ENCODE data around the gene CUX1.
"Not testable (repeated sequence)": the region's sequence is repeated elsewhere in the genome, so short reads cannot be mapped to it uniquely, and the experiment has no call there.

CUX1 gene

DNA sequence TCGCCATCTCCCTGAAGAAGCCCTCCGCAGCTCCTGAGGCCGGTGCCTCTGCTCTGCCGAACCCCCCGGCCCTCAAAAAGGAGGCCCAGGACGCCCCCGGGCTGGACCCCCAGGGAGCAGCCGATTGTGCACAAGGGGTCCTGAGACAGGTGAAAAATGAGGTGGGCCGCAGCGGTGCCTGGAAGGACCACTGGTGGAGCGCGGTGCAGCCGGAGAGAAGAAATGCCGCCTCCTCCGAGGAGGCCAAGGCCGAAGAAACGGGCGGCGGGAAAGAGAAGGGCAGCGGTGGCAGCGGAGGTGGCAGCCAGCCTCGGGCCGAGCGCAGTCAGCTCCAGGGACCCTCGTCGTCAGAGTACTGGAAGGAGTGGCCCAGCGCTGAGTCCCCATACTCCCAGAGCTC lies 384.1 kb downstream of the CUX1 start:
- no peak for DNase-seq (ENCODE audit: low read depth in 1 of 2, low spot score in 1 of 2)

DNA sequence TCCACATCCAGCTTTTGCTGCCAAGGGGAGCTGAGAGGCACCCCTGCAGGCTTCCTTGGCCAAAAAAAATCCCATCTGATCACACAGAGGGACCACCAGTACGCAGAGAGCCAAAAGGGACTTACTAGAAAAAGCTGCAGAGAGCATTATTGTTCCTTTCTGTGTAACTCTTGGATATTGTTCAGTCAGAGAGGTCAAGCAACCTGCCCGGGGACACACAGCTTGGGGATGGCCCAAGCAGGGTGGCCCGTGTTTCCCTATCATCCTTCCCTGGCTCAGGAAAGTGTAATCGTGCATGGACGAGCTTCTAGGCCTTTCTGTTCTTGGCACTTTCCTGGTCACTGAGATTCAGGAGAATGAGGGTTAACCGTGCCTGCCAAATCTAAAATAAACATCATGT lies 385.1 kb downstream of the CUX1 start:
- no peak for DNase-seq (ENCODE audit: low read depth in 1 of 2, low spot score in 1 of 2)

DNA sequence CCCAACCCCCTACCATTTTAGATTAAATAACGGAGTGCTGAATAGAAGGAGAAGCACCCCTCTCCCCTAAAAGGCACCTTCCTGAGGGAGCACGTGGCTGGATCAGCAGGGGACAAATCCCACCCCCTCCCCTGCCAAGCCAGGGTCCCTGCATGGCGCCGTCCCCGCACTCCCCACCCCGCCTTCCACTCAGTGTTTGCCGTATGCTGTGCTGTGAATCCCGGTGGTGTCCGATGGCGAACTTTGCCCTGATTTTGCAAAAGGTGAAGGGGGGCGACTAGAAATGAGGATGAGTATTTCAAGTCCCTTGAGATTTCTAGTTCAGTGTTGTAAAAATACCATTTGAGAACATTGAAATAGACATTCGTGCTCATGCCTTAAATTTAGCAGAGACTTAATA lies 385.8 kb downstream of the CUX1 start:
- no peak for DNase-seq (ENCODE audit: low read depth in 1 of 2, low spot score in 1 of 2)

DNA sequence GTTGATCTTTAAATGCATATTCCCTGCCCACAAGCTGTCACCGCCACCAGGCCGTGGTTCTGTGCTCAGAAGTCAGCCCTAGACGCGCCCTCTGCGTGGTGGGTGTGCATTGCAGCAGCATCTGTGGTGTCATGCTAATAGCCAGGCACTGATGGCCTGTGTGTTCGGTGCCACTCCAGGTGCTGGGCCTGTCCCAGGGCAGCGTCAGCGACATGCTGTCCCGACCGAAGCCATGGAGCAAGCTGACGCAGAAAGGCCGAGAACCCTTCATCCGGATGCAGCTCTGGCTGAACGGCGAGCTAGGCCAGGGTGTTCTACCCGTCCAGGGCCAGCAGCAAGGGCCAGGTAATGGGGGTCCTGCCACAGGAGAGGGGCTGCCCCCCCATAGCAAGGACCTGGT lies 386.8 kb downstream of the CUX1 start:
- no peak for DNase-seq (ENCODE audit: low read depth in 1 of 2, low spot score in 1 of 2)

DNA sequence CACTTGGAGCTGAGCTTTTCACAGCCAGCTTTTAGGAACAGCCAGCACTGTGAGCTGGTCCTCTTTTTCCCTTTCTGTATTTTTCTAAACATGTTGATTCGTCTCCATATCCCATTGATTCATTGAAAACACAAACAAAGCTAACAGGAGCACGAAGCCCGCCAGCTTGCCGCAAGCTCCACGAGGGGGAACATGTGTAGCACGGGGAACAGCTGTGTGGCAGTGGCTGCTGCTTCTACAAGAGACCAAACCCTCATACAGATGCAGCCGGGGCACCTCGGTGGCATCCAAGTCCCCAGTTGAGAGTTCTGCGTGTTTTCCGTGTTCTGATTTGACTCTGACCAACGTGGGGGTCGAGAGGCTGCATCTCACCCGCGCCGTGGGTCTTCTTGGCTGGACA lies 388.5 kb downstream of the CUX1 start:
- DNase-seq (ENCODE audit: low read depth in 1 of 2, low spot score in 1 of 2): no peak

DNA sequence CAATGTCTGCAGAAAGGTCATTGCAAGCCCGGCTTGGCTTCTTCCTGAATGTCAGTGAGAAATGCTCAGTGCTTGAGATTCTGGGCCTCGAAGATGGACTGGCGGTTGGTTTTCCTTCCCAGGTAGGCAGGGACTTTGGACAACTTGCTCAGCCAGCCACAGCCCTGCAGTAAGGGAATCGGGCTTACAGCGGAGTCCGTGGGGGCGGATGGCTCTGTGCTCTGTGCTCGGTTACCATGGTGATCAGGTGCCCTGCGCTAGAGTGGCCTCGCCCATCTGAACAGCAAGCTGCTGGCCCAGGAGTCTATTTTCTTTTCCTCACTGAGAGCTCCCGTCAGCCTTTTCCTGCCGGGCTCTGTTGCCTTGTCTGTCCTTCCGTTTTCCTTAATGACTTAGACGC lies 391.4 kb downstream of the CUX1 start:
- DNase-seq (ENCODE audit: low read depth in 1 of 2, low spot score in 1 of 2): no peak

DNA sequence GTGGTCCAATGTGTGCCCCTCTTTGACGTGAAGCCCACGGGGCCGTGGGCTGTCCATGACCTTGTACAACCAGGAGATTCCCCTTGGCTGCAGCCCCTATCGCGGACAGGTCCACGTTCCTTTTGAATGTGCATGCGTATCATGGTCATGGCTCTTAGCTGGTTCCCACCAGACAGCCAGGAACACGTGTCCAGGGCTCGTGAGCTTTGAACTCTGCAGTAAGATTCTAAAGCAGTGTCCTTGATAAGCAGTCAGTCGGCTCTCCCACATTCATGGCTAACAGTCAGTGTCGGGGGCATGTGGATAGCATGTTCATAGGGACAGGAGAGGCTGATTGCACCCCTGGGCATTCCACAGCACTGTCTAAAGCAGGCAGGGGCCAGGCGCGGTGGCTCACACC lies 393.4 kb downstream of the CUX1 start:
- no peak for DNase-seq (ENCODE audit: low read depth in 1 of 2, low spot score in 1 of 2)

DNA sequence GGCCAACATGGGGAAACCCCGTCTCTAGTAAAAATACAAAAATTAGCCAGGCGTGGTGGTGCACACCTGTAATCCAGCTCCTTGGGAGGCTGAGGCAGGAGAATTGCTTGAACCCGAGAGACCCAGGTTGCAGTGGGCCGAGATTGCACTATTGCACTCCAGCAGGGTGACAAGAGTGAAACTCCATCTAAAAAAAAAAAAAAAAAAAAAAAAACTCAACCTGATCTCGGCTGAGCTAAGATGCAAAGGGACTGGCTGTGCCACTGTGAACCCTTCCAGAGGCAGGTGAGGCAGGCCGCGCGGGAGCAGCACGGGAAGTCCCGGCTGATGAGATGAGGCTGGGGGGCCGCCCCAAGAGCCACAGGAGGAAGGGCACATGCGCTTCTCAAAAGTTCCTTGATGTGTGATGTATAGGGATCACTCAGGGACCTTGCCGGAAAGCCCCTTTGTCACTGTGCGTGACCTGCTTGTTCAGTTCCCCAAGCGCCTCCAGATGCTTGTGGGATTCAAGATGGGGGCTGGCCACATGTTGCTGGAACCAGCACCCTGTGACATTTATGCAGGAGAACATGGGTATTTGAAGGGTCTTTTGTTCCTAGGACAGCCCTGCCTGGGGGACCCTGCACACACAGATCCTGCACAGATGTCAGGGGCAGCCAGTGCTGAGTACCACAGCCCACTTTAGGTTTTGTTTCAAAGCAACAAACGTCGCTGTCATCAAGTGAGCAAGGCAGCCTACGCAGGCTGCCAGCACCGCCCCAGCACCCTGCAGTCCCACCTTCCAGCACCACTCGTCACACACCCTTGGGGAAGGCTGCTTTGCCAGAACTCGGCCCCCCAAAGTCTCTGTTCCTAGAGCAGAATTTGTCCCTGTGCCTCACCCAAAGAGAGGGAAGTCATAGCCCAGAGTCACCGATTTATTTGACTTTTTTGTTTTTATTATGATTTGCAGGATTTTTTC lies 394.4 kb downstream of the CUX1 start:
- DNase-seq (ENCODE audit: low read depth in 1 of 2, low spot score in 1 of 2): no peak

DNA sequence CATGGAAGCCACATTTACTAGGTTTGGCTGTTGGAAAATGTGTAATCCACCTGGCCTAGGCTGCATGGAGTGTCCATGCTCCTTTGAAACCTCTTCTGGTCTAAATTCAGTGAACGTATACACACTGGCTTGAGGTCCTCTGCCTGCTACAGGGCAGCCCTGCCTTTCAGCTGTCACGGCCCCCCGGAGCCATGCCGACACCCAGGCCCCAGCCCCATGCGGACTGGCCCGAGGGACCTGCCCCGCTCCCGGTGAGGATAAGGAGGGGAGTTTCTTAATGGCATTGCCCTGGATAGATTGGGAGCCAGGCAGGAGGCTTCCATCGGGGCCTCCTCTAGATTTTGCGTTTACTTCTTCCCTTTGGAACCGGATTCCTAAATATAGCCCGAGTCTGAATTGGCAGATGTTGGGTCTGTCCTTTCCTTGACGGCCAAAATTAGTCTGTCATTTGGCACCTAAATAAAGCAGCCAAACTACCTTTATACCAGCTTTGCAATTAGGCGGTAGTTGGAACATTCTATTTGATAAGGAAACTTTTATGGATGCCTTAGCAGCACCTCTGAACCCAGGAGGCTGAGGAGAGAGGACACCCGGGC lies 397.1 kb downstream of the CUX1 start:
- DNase-seq (ENCODE audit: low read depth in 1 of 2, low spot score in 1 of 2): no peak

DNA sequence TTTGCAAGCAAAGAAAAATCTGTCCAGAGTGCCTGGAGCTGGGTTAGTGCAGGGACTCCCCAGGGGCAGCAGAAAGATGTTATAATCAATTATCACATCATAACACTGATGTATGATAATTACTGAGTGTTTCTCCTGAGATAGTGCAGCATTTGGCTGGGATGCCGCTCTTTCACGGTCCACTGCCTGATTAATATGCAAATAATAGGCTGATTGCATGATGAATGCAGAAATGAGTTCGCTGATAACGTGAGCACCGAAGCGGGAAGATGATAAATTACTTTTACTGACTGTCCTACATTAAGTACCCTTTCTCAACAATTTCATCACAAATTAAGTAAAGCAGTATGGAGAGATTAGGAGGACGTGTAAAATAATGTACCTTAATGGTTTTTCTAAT lies 397.8 kb downstream of the CUX1 start:
- no peak for DNase-seq (ENCODE audit: low read depth in 1 of 2, low spot score in 1 of 2)

DNA sequence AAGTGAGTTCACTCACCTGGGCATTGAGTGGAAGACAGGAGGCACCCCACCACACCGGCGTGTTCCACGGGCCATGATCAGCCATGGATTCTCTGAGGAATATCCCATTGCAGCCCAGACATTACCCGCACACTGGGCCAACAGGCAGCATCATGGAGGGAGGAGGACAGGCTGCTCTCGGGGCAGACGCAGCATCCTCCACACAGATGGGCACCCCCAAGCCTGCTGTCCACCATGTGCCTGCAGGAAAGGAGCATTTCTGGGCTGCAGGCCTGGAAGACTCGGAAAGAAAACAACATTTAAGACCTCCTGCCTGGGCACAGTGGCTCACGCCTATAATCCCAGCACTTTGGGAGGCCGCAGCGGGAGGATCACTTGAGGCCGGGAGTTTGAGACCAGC lies 398.3 kb downstream of the CUX1 start:
- no peak for DNase-seq (ENCODE audit: low read depth in 1 of 2, low spot score in 1 of 2)

DNA sequence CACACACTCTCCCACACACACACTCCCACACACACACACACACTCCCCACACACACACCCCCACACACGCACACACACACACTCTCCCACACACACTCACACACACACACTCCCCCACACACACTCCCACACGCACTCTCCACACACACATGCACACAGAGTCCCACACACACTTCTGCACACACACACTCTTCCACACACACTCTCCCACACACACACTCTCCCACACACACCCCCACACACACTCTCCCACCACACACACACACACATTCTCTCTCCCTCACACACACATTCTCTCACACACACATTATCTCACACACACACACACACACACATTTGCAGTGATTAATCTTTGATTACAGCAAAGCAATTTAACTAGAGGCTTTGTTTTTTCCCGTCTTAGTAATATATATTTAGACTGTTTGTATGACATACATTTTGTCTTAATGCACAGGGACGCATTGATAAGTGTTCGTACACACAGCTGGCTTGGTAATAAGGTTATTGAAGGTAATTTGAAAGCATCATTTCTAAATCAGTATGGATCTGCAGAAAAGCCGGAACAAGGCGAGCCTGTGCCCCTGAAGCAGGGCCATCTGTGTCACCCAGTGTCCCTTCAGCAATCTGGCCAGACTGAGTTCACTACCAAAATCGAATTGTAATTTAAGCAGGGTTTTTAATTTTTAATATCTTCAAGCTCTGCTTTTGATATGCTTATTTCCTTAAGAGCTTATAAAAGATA lies 399.3 kb downstream of the CUX1 start:
- no peak for DNase-seq (ENCODE audit: low read depth in 1 of 2, low spot score in 1 of 2)

DNA sequence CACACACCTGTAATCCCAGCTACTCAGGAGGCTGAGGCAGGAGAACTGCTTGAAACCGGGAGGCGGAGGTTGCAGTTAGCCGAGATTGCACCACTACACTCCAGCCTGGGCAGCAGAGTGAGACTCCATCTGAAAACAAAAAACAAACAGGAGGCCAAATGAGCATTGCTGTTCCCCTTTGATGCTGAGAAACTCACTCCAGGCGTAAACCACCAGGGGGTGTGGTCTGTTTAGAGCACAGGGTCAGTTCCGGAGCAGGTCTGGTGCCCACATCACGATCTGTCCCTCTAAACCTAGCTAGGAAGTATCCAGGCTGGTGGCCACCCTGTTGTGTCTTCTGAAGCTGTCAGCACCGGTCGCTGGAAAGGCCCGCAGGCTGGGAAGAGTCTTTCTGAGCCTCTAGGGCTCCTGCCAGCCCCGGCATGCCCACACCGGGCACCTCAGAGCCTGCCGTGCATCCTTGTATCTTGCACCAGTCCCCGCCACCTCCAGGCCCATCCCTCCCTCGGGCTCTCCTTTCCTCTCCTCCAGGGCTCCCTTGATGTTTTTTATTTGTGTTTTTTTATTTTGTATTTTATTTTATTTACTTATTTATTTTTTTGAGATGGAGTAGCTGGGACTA lies 402.9 kb downstream of the CUX1 start:
- no peak for DNase-seq (ENCODE audit: low read depth in 1 of 2, low spot score in 1 of 2)

DNA sequence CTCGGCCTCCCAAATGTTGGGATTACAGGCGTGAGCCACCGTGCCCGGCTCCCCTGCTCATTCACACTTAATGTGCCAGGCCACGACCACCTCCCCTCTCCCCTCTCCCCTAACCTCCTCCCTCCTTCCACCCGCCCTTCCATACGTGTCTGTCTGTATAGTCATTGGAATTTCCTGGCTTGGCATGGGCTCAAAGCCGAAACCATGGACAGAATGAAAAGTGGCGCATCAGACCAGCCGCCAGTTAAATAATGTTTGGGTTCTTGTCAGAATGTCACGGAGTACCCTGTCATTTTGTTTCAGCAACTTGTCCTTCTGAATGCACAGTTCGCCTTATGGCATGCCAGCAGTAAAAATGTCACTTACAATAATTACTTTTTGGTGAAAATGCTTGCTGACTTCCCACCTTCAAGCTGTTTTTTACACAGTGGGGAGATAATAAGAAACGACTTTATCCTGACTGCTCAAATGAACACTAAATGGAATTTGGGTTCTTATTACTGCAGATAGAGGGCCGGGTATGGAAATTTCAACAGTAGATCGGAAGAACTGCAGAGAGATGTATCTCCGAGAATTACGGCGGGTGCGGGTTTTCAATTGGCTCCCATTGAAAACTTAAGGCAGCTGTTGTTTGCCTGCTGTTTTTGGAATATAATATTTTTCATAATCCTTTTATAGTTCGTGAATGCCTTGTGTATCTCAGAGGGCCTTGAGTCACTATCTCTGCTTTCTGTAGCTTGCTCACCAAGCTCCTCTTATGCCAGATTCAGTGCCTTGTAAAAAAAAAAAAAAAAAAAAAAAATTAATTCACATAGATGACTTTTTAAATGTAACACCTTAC lies 403.8 kb downstream of the CUX1 start:
- DNase-seq (ENCODE audit: low read depth in 1 of 2, low spot score in 1 of 2): no peak

DNA sequence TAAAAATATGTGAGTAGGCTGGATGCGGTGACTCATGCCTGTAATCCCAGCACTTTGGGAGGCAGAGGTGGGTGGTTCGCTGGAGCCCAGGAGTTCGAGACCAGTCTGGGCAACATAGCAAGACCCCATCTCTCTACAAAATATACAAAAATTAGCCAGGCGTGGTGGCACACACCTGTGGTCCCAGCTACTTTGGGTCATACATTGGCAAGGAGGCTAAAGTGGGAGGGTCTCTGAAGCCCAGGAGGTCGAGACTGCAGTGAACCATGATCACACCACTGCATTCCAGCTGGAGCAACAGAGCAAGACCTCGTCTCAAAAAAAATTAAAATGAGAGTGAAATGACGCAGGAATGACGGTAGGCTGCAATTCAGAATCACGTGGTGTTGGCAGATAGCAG lies 404.5 kb downstream of the CUX1 start:
- DNase-seq (ENCODE audit: low read depth in 1 of 2, low spot score in 1 of 2): no peak

DNA sequence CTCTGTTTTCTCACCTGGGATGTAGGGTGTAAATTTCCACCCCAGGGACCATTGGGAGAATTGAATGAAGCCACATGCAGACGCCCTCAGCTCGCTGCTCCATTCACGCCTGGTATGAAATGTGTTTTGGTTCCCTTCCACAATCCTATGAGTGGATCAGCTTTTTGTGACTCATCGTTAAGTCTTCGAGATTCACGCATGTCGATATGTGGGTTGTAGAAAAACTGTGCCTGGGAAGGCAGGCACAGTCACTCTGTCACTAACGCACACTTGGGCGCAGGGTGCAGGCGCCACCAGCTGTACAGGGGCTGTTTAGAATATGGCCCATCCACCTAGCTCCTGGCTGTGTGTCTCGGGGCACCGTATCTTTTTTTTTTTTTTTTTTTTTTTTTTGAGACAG lies 405.0 kb downstream of the CUX1 start:
- no peak for DNase-seq (ENCODE audit: low read depth in 1 of 2, low spot score in 1 of 2)

DNA sequence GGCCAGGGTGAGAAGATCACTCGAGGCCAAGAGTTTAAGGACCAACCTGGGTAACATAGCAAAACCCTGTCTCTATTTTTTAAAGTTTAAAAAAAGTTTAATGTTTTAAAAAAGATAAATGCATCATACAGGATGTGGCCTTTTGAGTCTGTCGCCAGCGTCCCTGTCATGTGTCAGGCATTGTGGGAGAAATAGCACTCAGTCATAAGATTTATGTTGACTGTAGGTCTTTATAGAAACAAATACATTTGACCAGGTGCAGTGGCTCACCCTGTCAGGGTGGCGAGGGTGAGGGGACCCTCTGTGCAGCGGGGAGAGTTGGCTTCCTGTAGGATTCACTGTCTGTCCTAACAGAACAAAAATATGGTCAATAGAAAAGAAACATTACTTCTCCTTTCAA lies 405.8 kb downstream of the CUX1 start:
- DNase-seq (ENCODE audit: low read depth in 1 of 2, low spot score in 1 of 2): no peak

DNA sequence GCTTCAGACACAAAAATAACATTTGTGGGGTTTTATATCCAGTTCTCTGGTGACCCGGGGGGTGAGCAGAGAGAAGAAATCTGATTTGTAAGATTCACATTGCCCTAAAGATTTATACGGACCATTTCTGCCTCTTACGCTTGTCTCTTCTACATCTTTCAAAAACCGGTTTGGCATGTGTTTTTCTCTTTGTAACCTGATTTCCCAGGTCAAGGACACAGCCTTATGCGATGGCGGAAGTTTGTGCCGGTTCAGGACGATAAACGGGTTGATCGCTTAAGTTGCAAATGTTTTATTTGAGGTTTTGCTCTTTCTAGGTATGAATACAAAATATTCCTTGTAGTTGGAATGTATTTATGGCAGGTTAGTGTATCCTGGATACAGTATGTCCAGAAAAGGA lies 407.6 kb downstream of the CUX1 start:
- DNase-seq (ENCODE audit: low read depth in 1 of 2, low spot score in 1 of 2): no peak

DNA sequence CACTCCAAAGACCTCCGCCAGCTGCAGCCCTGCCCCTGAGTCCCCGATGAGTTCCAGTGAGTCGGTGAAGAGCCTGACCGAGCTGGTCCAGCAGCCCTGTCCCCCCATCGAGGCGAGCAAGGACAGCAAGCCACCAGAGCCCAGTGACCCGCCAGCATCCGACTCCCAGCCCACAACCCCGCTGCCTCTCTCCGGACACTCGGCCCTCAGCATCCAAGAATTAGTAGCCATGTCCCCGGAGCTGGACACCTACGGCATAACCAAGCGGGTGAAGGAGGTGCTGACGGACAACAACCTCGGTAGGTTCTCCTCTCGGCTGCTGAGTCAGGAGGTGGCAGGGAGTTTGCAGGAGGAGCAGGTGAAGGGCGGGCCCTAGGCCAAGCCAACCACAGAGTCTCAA lies 409.9 kb downstream of the CUX1 start:
- no peak for DNase-seq (ENCODE audit: low read depth in 1 of 2, low spot score in 1 of 2)

DNA sequence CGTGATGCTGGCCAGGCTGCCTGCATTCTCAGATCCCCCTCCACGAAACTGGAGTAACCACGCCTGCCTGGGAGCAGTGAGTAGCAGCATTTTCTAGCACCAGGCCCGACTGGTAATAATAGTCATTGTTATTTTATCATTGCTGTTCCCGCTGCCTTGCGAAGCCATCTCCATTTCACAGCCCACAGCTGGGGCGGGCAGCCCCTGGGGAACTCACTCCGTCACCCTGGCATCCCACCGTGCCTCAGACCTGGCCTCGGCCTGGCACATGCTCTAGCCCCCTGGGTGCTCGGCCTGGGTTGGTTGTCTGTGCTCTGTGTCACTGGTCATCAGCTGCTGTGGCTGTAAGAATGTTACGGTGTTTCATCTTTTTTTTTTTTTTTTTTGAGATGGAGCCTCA lies 411.5 kb downstream of the CUX1 start:
- no peak for DNase-seq (ENCODE audit: low read depth in 1 of 2, low spot score in 1 of 2)

DNA sequence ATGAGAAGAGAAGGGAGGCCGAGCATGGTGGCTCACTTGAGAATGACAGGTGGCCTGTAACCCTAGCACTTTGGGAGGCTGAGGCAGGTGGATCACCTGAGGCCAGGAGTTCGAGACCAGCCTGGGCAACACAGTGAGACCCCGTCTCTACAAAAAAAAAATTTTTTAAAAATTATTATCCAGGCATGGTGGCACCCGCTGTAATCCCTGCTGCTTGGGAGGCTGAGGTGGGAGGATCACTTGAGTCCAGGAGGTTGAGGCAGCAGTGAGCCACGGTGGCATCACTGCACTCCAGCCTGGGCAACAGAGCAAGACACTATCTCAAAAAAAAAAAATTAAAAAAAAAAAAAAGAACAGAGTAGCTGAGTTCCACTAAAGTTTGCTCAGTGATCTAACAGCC lies 412.7 kb downstream of the CUX1 start:
- not testable (repeated sequence) for DNase-seq (ENCODE audit: low read depth in 1 of 2, low spot score in 1 of 2)

Data from stimulated activated CD4-positive, alpha-beta T cell treated with anti-CD3 and anti-CD28 coated beads, Interleukin-15, amount 100 ng/mL, for 1 hour (primary cell).